Stimulated activated CD8-positive, alpha-beta memory T cell treated with anti-CD3 and anti-CD28 coated beads, Interleukin-4, amount 100 ng/mL, for 24 hours (primary cell): Measurements from ENCODE around the gene PDE4DIP.
"Not testable (repeated sequence)": the region's sequence is repeated elsewhere in the genome, so short reads cannot be mapped to it uniquely, and the experiment has no call there.

Source experiments
- DNase-seq: peaks from one replicate; pipeline ENCODE4 v3.0.0-alpha.2; 2020; ENCODE audit warnings: low read depth

Gene PDE4DIP

DNA sequence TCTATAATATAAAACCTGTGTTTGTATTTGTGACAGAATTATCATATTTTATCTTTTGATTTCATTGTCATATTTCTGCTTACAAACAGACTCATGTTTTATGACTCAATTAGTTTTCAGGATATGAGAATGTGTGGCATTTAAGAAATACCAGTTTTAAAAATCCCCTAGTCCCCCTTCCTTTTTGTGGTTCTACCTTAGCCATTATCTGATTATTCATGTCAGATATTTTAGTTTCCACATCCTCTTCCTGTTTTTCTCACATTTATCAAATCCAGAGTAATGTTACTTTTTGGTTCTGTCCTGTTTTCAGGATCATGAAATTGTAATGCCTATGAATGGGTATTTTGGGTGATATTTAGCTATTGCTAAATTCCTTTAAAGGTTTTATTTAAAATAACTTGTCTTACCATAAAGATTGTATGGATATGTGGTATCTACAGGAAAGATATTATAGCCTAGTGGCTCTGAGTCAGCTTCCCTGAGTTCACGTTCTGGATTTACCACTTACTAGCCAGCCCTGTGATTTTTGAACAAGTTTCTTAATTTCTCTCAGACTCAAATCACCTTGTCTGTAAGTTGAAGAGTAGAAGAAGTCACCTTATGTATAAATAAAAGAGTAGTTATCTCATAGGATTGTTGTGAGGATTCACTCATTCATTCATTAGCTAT lies 131.8 kb downstream of the PDE4DIP start:
- DNase-seq = not testable (repeated sequence)

DNA sequence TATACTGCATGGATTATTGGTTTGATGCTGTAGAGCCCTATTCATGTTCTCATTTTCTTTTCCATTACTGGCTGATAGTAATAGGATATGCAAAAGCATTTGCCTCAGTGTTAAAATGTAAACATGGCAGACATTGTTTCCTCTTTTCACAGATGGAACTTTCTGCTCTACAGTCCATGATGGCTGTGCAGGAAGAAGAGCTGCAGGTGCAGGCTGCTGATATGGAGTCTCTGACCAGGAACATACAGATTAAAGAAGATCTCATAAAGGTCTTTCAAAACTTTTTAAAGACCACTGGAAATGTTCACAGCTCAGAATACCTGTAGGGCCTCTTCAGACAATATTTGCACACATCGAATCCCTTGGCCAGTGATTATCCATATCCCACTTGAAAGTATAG lies 133.6 kb downstream of the PDE4DIP start:
- DNase-seq = not testable (repeated sequence)

- DNase-seq = not testable (repeated sequence)
Observed at GRCh38 chr1:148989378-148989777, 145.2 kb downstream of the PDE4DIP start.

- DNase-seq = not testable (repeated sequence)
Observed at GRCh38 chr1:148990233-148990788, 146.1 kb downstream of the PDE4DIP start.

DNA sequence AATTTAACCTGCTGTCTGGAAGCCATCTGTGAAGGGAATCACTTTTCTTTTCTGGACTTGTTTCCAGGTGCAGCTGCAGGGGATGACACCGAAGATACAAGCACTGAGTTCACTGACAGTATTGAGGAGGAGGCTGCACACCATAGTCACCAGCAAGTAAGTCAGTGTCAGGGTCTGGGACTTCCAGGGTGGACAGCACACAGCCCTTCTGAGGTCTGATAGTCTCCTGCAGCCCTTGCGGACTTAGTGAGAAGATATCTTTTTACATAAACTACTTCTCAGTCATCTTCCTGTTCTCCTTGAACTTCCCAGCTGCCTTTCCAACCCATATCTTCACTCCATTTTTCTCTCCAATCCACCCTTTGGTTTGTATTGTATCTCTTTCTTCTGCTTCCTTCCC lies 147.6 kb downstream of the PDE4DIP start:
- not testable (repeated sequence) for DNase-seq

DNA sequence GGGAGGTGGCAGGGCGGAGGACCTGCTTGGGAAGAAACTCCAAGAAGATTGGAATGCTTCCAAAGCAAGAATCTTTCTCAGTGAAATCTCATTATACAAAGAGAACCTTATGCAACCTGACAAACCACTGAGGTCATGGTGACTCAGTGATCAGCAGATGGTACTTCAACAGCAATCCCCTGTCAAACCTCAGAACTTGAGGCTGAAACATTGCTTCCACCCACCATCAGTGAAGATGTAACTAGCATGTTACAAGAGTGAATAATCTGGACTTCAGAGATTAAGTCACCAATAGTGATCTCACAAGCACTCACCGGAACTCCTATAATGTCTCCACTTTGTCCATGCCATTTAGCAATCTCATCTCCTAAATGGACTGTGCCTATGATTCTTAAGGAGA lies 148.1 kb downstream of the PDE4DIP start:
- not testable (repeated sequence) for DNase-seq

GRCh38 chr1:148996449-148997224 lies 152.4 kb downstream of the PDE4DIP start:
- not testable (repeated sequence) for DNase-seq

DNA sequence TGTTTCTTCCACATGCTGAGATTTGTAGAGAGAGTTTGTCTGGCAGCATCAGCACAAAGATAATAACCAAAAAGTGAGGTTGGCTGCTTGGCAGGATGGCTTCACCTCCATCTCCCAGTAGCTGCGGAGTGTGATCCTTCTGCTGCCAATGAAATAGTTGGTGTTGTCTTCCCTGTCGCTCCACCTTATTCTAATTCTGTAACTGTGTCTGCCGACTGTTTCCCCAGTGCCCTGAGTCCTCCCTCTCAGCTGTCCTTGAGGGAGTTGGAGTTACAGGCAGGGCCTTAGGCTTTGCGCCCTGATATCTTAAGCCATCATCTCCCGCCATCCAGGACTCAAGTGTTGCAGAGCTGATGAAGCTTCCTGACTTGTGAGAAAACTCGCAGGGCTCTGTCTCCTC lies 153.2 kb downstream of the PDE4DIP start:
- DNase-seq = not testable (repeated sequence)

- not testable (repeated sequence) for DNase-seq
Observed at GRCh38 chr1:149002664-149003063, 158.4 kb downstream of the PDE4DIP start.

- DNase-seq = not testable (repeated sequence)
Observed at GRCh38 chr1:149008326-149008725, 164.1 kb downstream of the PDE4DIP start.

DNA sequence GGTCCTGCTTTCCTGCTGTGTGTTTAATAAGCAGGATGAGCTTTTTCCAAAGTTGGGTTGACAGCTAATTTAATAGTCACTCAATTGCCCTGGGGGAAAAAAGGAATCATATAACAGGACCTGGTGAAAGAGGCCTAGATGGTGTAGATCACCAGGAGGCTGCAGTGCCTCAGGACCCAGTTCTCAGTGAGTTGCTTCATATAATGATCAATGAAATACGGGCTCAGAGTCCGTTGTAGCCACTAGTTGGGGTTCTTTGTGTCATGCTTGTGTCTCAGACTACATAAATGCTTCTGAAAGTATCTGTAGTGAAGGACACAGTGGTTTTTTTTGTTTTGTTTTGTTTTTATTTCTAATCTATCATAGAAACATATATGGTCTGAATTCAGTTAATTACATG lies 164.5 kb downstream of the PDE4DIP start:
- not testable (repeated sequence) for DNase-seq

DNA sequence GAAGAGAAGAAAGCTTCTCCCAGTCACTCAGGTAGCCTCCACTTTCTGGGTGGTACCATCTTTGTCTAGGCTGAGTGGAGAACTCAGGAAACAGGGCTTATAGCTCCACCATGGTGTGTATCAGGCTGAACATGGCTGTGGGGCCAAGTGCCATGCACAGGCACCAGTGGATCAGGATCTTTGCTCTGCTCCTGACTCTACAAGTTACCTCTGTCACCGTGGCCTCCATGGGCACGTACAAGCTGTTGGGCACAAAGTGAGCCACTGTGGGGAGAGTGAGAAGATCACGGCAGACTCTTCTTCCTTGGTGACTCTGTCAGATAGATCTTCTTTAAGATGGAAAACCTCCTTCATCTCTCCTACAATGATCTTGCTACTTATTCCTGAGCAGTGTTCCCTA lies 165.5 kb downstream of the PDE4DIP start:
- DNase-seq = not testable (repeated sequence)

- not testable (repeated sequence) for DNase-seq
Observed at GRCh38 chr1:149012599-149012998, 168.4 kb downstream of the PDE4DIP start.

DNA sequence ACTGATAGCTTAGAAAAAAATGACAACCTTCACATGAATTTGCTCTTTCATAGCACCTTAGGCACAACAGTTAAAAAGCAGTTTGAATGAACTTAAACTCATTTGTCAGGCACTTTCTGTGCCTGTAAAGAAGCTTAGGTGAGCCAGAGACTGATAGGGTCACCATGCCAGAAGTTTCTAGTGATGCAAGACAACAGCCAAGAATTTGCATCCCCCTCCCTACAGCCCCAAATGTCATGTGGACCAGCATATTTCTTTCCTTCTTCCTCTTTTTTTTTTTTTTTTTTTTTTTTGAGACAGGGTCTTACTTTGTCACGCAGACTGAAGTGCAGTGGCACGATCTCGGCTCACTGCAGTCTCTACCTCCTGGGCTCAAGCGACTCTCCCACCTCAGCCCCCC lies 169.3 kb downstream of the PDE4DIP start:
- not testable (repeated sequence) for DNase-seq

DNA sequence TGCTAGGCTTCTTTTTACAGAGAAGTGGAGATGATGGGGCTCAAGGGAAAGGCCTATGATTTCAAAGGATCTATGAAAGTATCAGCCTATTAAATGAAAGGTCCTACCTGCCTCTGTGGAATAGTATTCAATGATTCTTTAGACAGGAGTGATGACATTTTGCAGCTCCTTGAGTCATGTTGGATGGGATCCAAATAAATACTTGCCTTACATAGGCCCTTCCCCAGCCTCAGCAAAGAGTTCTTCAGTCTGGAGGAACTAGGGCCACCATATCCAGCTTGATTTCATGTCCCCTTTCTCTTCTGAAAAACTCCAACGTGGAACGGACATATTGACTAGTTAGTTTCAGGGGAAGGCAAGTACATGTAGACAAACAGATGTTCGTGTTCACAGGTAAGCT lies 171.3 kb downstream of the PDE4DIP start:
- DNase-seq = not testable (repeated sequence)

GRCh38 chr1:149016626-149017025 lies 172.4 kb downstream of the PDE4DIP start:
- not testable (repeated sequence) for DNase-seq

DNA sequence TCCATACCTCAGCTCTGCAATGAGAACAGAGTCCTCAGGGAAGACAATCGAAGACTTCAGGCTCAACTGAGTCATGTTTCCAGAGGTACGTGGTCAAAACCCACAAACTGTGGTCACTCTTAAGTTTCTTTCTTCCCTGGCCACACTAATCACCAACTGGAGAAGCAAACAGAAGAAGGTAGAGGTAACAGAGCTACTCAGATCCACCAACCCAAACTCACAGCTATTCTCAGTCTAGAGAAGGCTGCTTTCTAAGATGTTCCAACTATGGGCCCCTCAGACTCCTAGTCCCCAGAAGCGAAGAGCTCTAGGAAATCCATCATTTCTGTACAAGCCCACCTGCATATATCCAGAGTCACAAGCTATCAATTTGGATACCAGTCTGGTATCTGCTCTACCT lies 174.3 kb downstream of the PDE4DIP start:
- not testable (repeated sequence) for DNase-seq

- DNase-seq = not testable (repeated sequence)
Observed at GRCh38 chr1:149024327-149024726, 180.1 kb downstream of the PDE4DIP start.

DNA sequence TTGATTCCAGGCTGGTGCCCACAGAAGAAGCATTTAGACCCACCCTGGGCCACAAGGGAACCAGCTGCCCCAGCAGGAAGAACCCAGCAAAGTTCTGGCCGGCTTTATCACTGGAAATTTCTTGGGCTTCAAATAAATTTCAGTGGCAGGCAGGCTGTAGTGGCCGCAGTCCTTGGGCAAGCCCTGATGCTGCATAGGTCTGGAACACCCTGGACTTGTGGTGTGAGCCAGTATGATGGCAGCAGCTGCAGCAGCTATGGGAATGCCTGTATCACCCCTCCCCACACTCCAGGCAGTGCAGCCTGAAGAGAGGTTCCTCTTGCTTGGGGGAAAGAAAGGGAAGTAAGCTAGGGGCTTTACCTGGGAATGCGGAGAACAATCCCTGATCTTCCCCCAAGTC lies 189.7 kb downstream of the PDE4DIP start:
- not testable (repeated sequence) for DNase-seq

DNA sequence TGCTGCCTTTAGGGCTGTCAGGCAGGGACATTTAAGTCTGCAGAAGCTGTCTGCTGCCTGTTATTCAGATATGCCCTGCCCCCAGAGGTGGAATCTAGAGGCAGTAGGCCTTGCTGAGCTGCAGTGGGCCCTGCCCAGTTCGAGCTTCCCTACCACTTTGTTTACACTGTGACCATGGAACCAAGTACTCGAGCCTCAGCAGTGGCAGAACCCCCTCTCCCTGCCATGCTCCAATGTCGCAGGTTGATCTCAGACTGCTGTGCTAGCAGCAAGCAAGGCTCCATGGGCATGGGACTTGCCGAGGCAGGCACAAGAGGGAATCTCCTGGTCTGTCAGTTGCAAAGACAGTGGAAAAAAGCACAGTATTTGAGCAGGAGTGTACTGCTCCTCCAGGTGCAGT lies 198.8 kb downstream of the PDE4DIP start:
- not testable (repeated sequence) for DNase-seq

DNA sequence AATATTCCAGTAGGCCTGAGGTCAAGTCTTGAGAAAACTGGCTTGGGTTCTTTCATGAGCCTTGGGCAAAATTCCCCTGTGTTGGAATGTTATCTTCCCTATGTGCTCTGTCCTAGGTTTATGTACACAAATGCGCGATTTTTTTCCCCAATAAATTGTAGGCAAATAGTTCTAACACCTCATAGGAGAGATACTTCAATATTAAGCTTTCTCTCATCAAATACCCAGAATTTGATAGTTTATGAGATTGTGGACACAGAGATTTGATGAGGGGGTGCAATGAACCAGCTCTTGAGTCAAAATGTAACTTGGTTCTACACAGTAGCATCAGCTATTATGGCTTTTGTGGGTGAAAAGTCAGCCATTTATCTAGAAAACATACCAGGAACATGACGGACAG lies 220.4 kb downstream of the PDE4DIP start:
- not testable (repeated sequence) for DNase-seq

GRCh38 chr1:149075505-149076127 lies 231.4 kb downstream of the PDE4DIP start:
- DNase-seq = not testable (repeated sequence)
